ENCODE measurements around the gene C2orf81.

GRCh38 chr2:74440378-74441169, 19.2 kb upstream of the C2orf81 start:
- TF ChIP-seq CTCF (IDR thresholded peaks at IDR 0.05; ENCODE audit: insufficient read depth, low read depth, low read length) (no peak), EZH2 (IDR thresholded peaks at IDR 0.05; ENCODE audit: insufficient read depth, low read length) (no peak)
